Vagina (tissue), 2 donors: ENCODE data around the gene PDCD1LG2. TPM values are rescaled to one million over a fixed set of nuclear protein-coding genes. Genes with fewer than 3 reads are reported as not detected.

ENCODE experiments used
- DNase-seq, 2 donors: peaks; one replicate each; pipeline ENCODE4 v3.0.0-alpha.2; 2017; ENCODE audit errors: extremely low spot score in 2 of 2
- H3K27ac ChIP-seq: fragments of 200-600 bp; sonication (generic); one replicate; pipeline ENCODE4 v1.5.1; 2019
- H3K27me3 ChIP-seq: fragments of 200-600 bp; sonication (generic); one replicate; pipeline ENCODE4 v1.5.1; 2019
- H3K36me3 ChIP-seq, 2 donors: fragments of 200-600 bp; sonication (generic); one replicate each; pipeline ENCODE4 v1.5.1; 2017 to 2019
- H3K4me1 ChIP-seq: fragments of 200-600 bp; sonication (generic); one replicate; pipeline ENCODE4 v1.5.1; 2019
- H3K4me3 ChIP-seq, 2 donors: fragments of 200-600 bp; sonication (generic); 1 replicate in 1 of 2; 2 replicates in 1 of 2; pipeline ENCODE4 v1.5.1; 2016 to 2019
- H3K9me3 ChIP-seq: fragments of 200-600 bp; sonication (generic); one replicate; pipeline ENCODE4 v1.5.1; 2019
- CTCF ChIP-seq, 3 experiments: fragments of 450-650 bp in 2 of 3; fragments of 200-600 bp in 1 of 3; sonication (generic) in 1 of 3; IDR thresholded peaks; one replicate each; pipeline ENCODE4 v1.5.1; 2017 to 2019; ENCODE audit warnings: antibody characterized with exemption in 3 of 3, mild to moderate bottlenecking in 2 of 3, moderate library complexity in 2 of 3
- POLR2A ChIP-seq, 2 donors: fragments of 450-650 bp; IDR thresholded peaks; one replicate each; pipeline ENCODE4 v1.6.1; 2017; ENCODE audit warnings: antibody characterized with exemption in 2 of 2, mild to moderate bottlenecking in 2 of 2, moderate library complexity in 2 of 2
- POLR2AphosphoS5 ChIP-seq, 2 donors: sonication (generic); formaldehyde crosslinking; IDR thresholded peaks; one replicate each; pipeline ENCODE4 v1.9.0; 2017; ENCODE audit warnings: antibody characterized with exemption in 2 of 2, mild to moderate bottlenecking in 2 of 2, low read depth in 1 of 2; ENCODE audit not compliant: insufficient read depth in 1 of 2
- intact Hi-C: fragments of 100-400 bp; cut with DNase I; formaldehyde crosslinking; loops from one replicate; pipeline ENCODE4 v1.15.1; 2023
- total RNA-seq: library from RNA; depleted of rRNA; stranded (reverse); fragments of >200 nt; gene quantifications from one replicate; pipeline ENCODE4 v1.2.3, GENCODE V29; 2016

Gene PDCD1LG2
- total RNA-seq, 1 donor from 2014 or later, result 1.2 TPM

DNA sequence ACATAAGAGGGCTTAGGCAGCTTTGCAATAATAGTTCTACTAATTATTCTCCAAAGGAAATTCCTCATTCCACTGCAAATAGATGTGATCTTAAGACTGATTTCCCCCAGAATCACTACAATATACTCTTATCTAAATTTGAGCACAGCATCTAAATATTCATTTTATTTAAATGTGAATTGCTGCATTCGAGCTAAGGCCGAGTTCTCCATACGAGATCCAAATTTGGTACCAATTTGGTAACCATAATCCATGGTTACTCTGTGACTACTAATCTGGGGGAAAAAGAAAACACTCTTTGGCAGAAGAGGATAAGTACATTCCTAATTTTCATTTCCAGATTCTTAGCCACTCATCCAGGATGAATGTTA, 98.9 kb downstream of the PDCD1LG2 start:
- Histone ChIP-seq H3K4me1 (peaks cover 27% of the 10 kb centered on the region), H3K27ac (no peak overlapping the region), H3K27me3 (no peaks in the 10 kb centered on the region), H3K4me3 (peak overlapping the region in 1 of 2 donors; percentile 38), H3K36me3 (no peaks in the 10 kb centered on the region), H3K9me3 (no peaks in the 10 kb centered on the region)
- DNase-seq, result no peak
- no peak for TF ChIP-seq POLR2AphosphoS5 (IDR thresholded peaks at IDR 0.05; ENCODE audit: insufficient read depth in 1 of 2, low read depth in 1 of 2)
- no peak for TF ChIP-seq CTCF (IDR thresholded peaks at IDR 0.05)
- no peak for TF ChIP-seq POLR2A (IDR thresholded peaks at IDR 0.05)
- intact Hi-C loops, result no loop called here

GRCh38 chr9:5610491-5610890, 100.2 kb downstream of the PDCD1LG2 start:
- intact Hi-C loops, result no loop called here
- DNase-seq, result no peak
- no peak for TF ChIP-seq CTCF (IDR thresholded peaks at IDR 0.05)
- no peak for TF ChIP-seq POLR2AphosphoS5 (IDR thresholded peaks at IDR 0.05; ENCODE audit: insufficient read depth in 1 of 2, low read depth in 1 of 2)
- no peak for TF ChIP-seq POLR2A (IDR thresholded peaks at IDR 0.05)
- Histone ChIP-seq H3K4me3 (no peak overlapping the region), H3K4me1 (peaks cover 27% of the 10 kb centered on the region), H3K9me3 (no peaks in the 10 kb centered on the region), H3K36me3 (no peaks in the 10 kb centered on the region), H3K27me3 (no peaks in the 10 kb centered on the region), H3K27ac (no peak overlapping the region)

DNA sequence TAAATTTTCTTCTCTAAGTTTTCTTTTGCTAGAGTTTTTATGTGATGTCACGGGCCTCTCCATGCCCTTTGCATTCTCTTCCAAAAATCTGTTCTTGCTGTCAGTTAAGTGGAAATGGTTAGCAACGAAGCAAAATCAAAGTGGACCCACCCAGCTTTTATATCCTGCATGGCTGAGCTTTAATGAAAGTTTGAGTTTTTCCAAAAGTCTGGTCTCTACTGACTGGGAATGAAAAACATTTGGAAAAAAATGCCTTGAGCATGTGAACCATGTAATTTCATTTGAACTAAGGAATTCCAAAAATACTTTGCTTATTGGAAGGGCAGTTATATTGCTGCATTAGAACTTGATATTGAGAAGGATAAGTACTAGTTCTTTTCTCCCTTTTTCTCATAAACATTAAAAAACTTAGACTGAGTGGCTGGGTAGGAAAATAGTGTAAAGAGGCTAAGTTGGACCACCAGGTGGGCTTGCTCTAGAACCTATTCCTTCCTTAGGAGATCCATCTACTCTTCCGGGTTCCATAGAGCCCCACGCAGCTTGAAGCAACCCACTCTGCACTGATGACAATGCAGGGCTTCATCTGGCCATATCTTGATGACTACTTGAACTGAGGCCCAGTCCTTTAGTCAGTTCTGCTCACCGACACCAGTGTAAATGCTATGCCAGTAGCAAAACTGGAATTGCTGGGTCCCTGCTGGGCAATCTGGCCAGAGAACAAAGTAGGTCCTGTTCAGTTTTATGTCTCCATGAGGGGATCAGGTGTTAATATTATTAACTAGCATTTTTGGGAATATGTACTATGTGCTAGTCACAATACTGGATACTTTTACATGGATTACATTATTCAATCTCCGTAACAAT, 101.2 kb downstream of the PDCD1LG2 start:
- Histone ChIP-seq H3K36me3 (no peaks in the 10 kb centered on the region), H3K4me3 (no peak overlapping the region), H3K27ac (peak overlapping the region; percentile 27), H3K4me1 (peaks cover 27% of the 10 kb centered on the region), H3K27me3 (no peaks in the 10 kb centered on the region), H3K9me3 (no peaks in the 10 kb centered on the region)
- no peak for DNase-seq
- intact Hi-C loops, result no loop called here
- TF ChIP-seq CTCF (IDR thresholded peaks at IDR 0.05) (no peak), POLR2A (IDR thresholded peaks at IDR 0.05) (no peak), POLR2AphosphoS5 (IDR thresholded peaks at IDR 0.05; ENCODE audit: insufficient read depth in 1 of 2, low read depth in 1 of 2) (no peak)

- no peaks in the 10 kb centered on the region for H3K27me3 ChIP-seq
- H3K27ac ChIP-seq, result no peak overlapping the region
- H3K9me3 ChIP-seq, result no peaks in the 10 kb centered on the region
- H3K4me1 ChIP-seq, result peaks cover 27% of the 10 kb centered on the region
- DNase-seq, result no peak
- no peak for TF ChIP-seq POLR2A (IDR thresholded peaks at IDR 0.05)
- no peak for TF ChIP-seq POLR2AphosphoS5 (IDR thresholded peaks at IDR 0.05; ENCODE audit: insufficient read depth in 1 of 2, low read depth in 1 of 2)
- no peak for TF ChIP-seq CTCF (IDR thresholded peaks at IDR 0.05)
- intact Hi-C loops, result no loop called here
- H3K36me3 ChIP-seq, result no peaks in the 10 kb centered on the region
- H3K4me3 ChIP-seq, result no peak overlapping the region
These were observed 101.8 kb downstream of the PDCD1LG2 start for GRCh38 chr9:5612185-5612530.

- Histone ChIP-seq H3K36me3 (no peaks in the 10 kb centered on the region), H3K4me3 (no peak overlapping the region), H3K27ac (no peak overlapping the region), H3K9me3 (no peaks in the 10 kb centered on the region), H3K4me1 (peaks cover 16% of the 10 kb centered on the region), H3K27me3 (no peaks in the 10 kb centered on the region)
- TF ChIP-seq POLR2AphosphoS5 (IDR thresholded peaks at IDR 0.05; ENCODE audit: insufficient read depth in 1 of 2, low read depth in 1 of 2) (no peak), POLR2A (IDR thresholded peaks at IDR 0.05) (no peak), CTCF (IDR thresholded peaks at IDR 0.05) (no peak)
- intact Hi-C loops, result no loop called here
- no peak for DNase-seq
These were observed 103.9 kb downstream of the PDCD1LG2 start for GRCh38 chr9:5614192-5614591.
